ENCODE results near the gene DEAF1. TPM values are rescaled to one million over a fixed set of nuclear protein-coding genes. Genes with fewer than 3 reads are reported as not detected.

DEAF1 gene
- total RNA-seq, 2 experiments from 2014 or later, result 39.0 to 40.1 TPM

- Mint-ChIP-seq H3K27me3 (peaks cover 10% of the 10 kb centered on the region), H3K4me1 (peaks cover 7% of the 10 kb centered on the region), H3K4me3 (no peak overlapping the region), H3K9me3 (ENCODE audit: low read depth) (no peaks in the 10 kb centered on the region), H3K36me3 (peaks cover 2% of the 10 kb centered on the region), H3K27ac (no peak overlapping the region)
- CTCF ChIA-PET, result interaction anchor here (1.2 to 1.3 kb wide), 3 partner anchors 12 to 20 kb away, joined by 3 read pairs; no protein-coding TSS in a partner anchor
- ATAC-seq, result no peak
- no peak for DNase-seq
These were observed 7.7 kb upstream of the DEAF1 start for GRCh38 chr11:702462-703461.

GRCh38 chr11:701741-702461 is 6.9 kb upstream of the DEAF1 start:
- Mint-ChIP-seq H3K4me3 (no peak overlapping the region), H3K27me3 (peaks cover 3% of the 10 kb centered on the region), H3K36me3 (peaks cover 2% of the 10 kb centered on the region), H3K4me1 (peaks cover 14% of the 10 kb centered on the region), H3K9me3 (ENCODE audit: low read depth) (no peaks in the 10 kb centered on the region), H3K27ac (no peak overlapping the region)
- CTCF ChIA-PET, result interaction anchor here (1.1 kb wide), 1 partner anchor 182 kb away, joined by 3 read pairs; no protein-coding TSS in a partner anchor
- DNase-seq, result no peak
- ATAC-seq, result no peak

GRCh38 chr11:699753-700152 is 4.7 kb upstream of the DEAF1 start:
- Mint-ChIP-seq H3K4me1 (peaks cover 22% of the 10 kb centered on the region), H3K9me3 (ENCODE audit: low read depth) (no peaks in the 10 kb centered on the region), H3K27me3 (no peaks in the 10 kb centered on the region), H3K4me3 (no peak overlapping the region), H3K27ac (no peak overlapping the region), H3K36me3 (peaks cover 2% of the 10 kb centered on the region)
- no peak for ATAC-seq
- DNase-seq, result no peak
- CTCF ChIA-PET, result interaction anchor here (1.1 kb wide), 2 partner anchors 132 to 144 kb away, joined by 3 read pairs; no protein-coding TSS in a partner anchor

GRCh38 chr11:699116-699508 is 4.1 kb upstream of the DEAF1 start:
- H3K36me3 Mint-ChIP-seq, result peaks cover 2% of the 10 kb centered on the region
- H3K27ac Mint-ChIP-seq, result no peak overlapping the region
- peaks cover 25% of the 10 kb centered on the region for H3K4me1 Mint-ChIP-seq
- CTCF ChIA-PET, result interaction anchor here (4.8 kb wide), 1 partner anchor 26 kb away, joined by 104 read pairs; no protein-coding TSS in a partner anchor
- no peaks in the 10 kb centered on the region for H3K27me3 Mint-ChIP-seq
- ATAC-seq, result no peak
- no peaks in the 10 kb centered on the region for H3K9me3 Mint-ChIP-seq (ENCODE audit: low read depth)
- H3K4me3 Mint-ChIP-seq, result no peak overlapping the region
- DNase-seq, result no peak

- H3K4me3 Mint-ChIP-seq, result no peak overlapping the region
- peak overlapping the region; percentile 56 for H3K27ac Mint-ChIP-seq
- H3K36me3 Mint-ChIP-seq, result peaks cover 2% of the 10 kb centered on the region
- no peaks in the 10 kb centered on the region for H3K27me3 Mint-ChIP-seq
- no peak for DNase-seq
- peaks cover 25% of the 10 kb centered on the region for H3K4me1 Mint-ChIP-seq
- no peaks in the 10 kb centered on the region for H3K9me3 Mint-ChIP-seq (ENCODE audit: low read depth)
- CTCF ChIA-PET, result interaction anchor here (4.8 kb wide), 1 partner anchor 26 kb away, joined by 104 read pairs; no protein-coding TSS in a partner anchor
- ATAC-seq, result no peak
These were observed 3.6 kb upstream of the DEAF1 start for GRCh38 chr11:698493-699115.

- no peak overlapping the region for H3K4me3 Mint-ChIP-seq
- H3K36me3 Mint-ChIP-seq, result peaks cover 4% of the 10 kb centered on the region
- CTCF ChIA-PET, result interaction anchor here (4.8 kb wide), 1 partner anchor 27 kb away, joined by 104 read pairs; no protein-coding TSS in a partner anchor
These were observed 2.8 kb upstream of the DEAF1 start for GRCh38 chr11:697811-698311.

GRCh38 chr11:696955-697491 is 2.0 kb upstream of the DEAF1 start:
- CTCF ChIA-PET, result interaction anchor here (0.9 to 4.8 kb wide), 9 partner anchors 8 to 141 kb away, joined by 3 to 104 read pairs (median 5); no protein-coding TSS in a partner anchor
- no peak overlapping the region for H3K27ac Mint-ChIP-seq
- H3K4me3 Mint-ChIP-seq, result peak overlapping the region; percentile 84
- H3K36me3 Mint-ChIP-seq, result peaks cover 4% of the 10 kb centered on the region
- ATAC-seq (no peak), DNase-seq (no peak)
- H3K27me3 Mint-ChIP-seq, result no peaks in the 10 kb centered on the region
- H3K9me3 Mint-ChIP-seq (ENCODE audit: low read depth), result no peaks in the 10 kb centered on the region
- H3K4me1 Mint-ChIP-seq, result peaks cover 39% of the 10 kb centered on the region

More at GRCh38 chr11:697811-698311, 2.8 kb upstream of the DEAF1 start:
- DNase-seq, result no peak
- H3K4me1 Mint-ChIP-seq, result peaks cover 33% of the 10 kb centered on the region
- peak overlapping the region; percentile 56 for H3K27ac Mint-ChIP-seq
- no peaks in the 10 kb centered on the region for H3K27me3 Mint-ChIP-seq
- no peaks in the 10 kb centered on the region for H3K9me3 Mint-ChIP-seq (ENCODE audit: low read depth)
- ATAC-seq, result no peak

GRCh38 chr11:695538-696248 is 671 bp upstream of the DEAF1 start, which contains the start of gene TMEM80:
Gene TMEM80, plus strand, starts transcription at chr11:695816. Its CDS starts 12 bp downstream, at chr11:695828.
- ATAC-seq (peak; percentile 81), DNase-seq (peak; percentile 99)
- peak within 1 kb of the TSS; percentile 84 for H3K4me3 Mint-ChIP-seq
- peaks cover 4% of the 10 kb centered on the region for H3K36me3 Mint-ChIP-seq
- no peaks in the 10 kb centered on the region for H3K9me3 Mint-ChIP-seq (ENCODE audit: low read depth)
- peaks cover 51% of the 10 kb centered on the region for H3K4me1 Mint-ChIP-seq
- no peaks in the 10 kb centered on the region for H3K27me3 Mint-ChIP-seq
- H3K27ac Mint-ChIP-seq, result peak within 1 kb of the TSS; percentile 93
- CTCF ChIA-PET, result interaction anchor here (0.6 to 4.8 kb wide), 15 partner anchors 7 to 415 kb away, joined by 3 to 104 read pairs (median 4); partner anchors contain the start of gene RPLP2

- H3K4me3 Mint-ChIP-seq, result peak overlapping the region; percentile 84
- peaks cover 54% of the 10 kb centered on the region for H3K4me1 Mint-ChIP-seq
- no peaks in the 10 kb centered on the region for H3K27me3 Mint-ChIP-seq
- no peaks in the 10 kb centered on the region for H3K9me3 Mint-ChIP-seq (ENCODE audit: low read depth)
- DNase-seq (no peak), ATAC-seq (no peak)
- H3K27ac Mint-ChIP-seq, result peak overlapping the region; percentile 93
- CTCF ChIA-PET, result interaction anchor here (0.6 to 4.8 kb wide), 8 partner anchors 19 to 414 kb away, joined by 3 to 104 read pairs (median 4); partner anchors contain the start of gene RPLP2
- peaks cover 2% of the 10 kb centered on the region for H3K36me3 Mint-ChIP-seq
These were observed 191 bp upstream of the DEAF1 start for GRCh38 chr11:695288-695537.

- peak overlapping the region; percentile 64 for H3K4me3 Mint-ChIP-seq
- no peaks in the 10 kb centered on the region for H3K27me3 Mint-ChIP-seq
- peak overlapping the region; percentile 81 for H3K27ac Mint-ChIP-seq
- DNase-seq (no peak), ATAC-seq (no peak)
- H3K36me3 Mint-ChIP-seq, result peaks cover 2% of the 10 kb centered on the region
- no peaks in the 10 kb centered on the region for H3K9me3 Mint-ChIP-seq (ENCODE audit: low read depth)
- H3K4me1 Mint-ChIP-seq, result peaks cover 63% of the 10 kb centered on the region
- CTCF ChIA-PET, result interaction anchor here (1.4 to 4.8 kb wide), 3 partner anchors 29 to 138 kb away, joined by 4 to 104 read pairs (median 25); no protein-coding TSS in a partner anchor
These were observed 997 bp downstream of the DEAF1 start for GRCh38 chr11:693887-694562.

GRCh38 chr11:693415-693831 is 1.6 kb downstream of the DEAF1 start:
- Mint-ChIP-seq H3K27ac (peak overlapping the region; percentile 81), H3K36me3 (peaks cover 2% of the 10 kb centered on the region), H3K4me1 (peaks cover 64% of the 10 kb centered on the region), H3K27me3 (no peaks in the 10 kb centered on the region), H3K9me3 (ENCODE audit: low read depth) (no peaks in the 10 kb centered on the region), H3K4me3 (peak overlapping the region; percentile 64)
- ATAC-seq (no peak), DNase-seq (no peak)
- CTCF ChIA-PET, result interaction anchor here (1.4 kb wide), 1 partner anchor 30 kb away, joined by 4 read pairs; no protein-coding TSS in a partner anchor

All from activated CD8-positive, alpha-beta memory T cell treated with anti-CD3 and anti-CD28 coated beads, Interleukin-2, amount 10 ng/mL, durations not matched to agents 7 days and 5 days (primary cell).